Activated naive CD4-positive, alpha-beta T cell (primary cell): ENCODE results near the gene SMAD3.

ENCODE experiments used
- DNase-seq, 4 experiments: peaks; one replicate each; lab custom pipeline; 2025; lab: John Stamatoyannopoulos, UW

The SMAD3 gene

DNA sequence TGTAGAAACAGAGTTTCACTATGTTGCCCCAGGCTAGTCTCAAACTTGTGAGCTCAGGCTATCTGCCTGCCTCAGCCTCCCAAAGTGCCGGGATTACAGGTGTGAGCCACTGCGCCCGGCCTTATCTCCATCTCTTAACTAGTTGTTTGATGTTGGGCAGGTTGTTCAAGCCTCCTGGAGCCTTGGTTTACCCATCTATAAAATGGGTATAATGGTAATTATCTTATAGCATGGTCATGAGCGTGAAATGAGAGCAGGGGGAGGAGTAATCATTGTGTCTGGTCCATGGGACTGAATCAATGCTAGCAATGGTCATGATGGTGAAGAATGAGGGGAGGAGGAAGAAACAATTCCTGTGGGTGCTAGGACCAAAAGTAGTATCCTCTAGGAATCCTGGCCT lies 32.0 kb downstream of the SMAD3 start:
- no peak for DNase-seq

DNA sequence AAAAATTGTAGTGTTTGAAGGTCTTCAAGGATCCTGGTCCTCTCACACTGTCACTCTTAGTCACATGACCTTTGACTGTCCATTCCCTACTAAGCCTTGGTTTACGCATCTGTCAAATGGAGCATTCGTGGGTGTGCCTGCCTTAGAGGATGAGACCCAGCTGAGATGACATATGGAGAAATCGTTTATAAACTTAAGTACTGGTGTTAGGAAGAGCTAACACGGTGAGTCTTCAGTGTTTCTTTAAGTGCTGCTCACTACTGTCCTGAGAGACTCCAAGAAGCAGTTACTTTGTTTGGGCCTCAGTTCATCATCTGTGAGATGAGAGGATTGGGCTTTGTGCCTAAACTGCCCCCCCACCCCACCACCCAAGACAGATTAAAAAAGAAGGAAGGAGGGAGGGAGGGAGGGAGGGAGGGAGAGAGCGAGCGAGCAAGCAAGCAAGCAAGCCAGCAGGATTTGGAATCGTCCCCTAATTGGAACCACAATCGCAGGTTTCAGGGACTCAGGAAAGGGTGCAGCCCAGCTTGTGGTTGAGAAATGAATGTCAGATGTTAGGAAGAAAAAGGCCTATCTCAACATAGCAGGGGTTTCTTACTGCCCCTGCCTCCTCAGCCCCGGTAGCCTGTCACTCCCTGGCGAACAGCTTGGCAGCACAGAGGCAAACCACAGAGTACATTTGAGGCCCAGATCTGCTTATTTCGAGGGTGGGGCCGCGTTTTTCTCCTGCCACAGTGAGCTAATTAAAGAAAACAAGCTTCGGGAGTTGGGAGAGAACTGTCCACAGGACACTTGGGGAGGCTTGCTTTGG lies 32.7 kb downstream of the SMAD3 start:
- no peak for DNase-seq

DNA sequence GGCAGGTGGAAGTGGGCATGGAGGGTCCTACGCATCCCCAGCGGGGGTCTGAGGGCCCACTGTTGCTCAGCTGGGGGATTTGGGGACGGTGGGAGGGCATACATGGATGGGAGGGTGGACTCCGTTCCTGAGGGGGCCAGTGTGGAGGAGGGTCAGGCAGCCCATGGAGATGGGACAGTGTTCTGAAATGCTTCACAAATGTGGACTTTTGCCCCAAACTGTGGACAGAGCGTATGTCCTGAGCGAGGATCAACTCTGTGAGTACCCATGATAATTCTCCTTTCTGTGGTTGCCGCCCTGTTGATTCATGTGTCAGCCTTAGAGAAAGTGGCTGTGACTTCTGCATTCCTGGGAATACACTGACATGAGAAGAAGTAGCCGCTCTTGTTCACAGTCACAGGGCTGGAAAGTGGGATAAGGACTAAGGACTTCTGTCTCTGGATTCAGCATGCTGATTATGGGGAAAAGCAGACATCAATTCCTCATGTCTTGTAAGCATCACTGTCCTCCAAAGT lies 33.4 kb downstream of the SMAD3 start:
- DNase-seq: no peak

DNA sequence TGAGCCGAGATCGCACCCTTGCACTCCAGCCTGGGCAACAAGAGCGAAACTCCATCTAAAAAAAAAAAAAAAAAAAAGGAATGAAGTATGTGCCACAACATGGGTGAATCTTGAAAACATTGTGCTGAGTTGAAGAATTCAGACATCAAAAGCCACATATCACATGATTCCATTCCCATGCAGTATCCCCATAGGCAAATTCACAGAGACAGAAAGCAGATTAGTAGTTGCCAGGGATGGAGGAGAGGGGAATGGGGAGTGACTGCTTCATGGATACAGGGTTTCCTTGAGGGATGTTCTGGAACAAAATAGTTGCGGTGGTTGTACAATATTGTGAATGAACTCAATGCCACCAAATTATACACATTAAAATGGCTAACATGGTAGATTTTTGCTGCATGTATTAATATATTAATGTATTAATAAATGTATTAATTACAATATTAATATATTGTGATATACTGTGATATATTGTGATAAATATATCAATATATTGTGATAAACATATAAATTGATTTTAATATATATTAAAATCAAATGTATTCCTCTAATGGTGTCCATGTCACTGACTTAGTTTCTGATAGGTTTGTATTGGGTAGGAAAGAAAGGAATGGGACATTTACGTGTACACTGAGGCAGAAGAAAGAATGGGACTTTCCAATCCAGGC lies 34.9 kb downstream of the SMAD3 start:
- no peak for DNase-seq

DNA sequence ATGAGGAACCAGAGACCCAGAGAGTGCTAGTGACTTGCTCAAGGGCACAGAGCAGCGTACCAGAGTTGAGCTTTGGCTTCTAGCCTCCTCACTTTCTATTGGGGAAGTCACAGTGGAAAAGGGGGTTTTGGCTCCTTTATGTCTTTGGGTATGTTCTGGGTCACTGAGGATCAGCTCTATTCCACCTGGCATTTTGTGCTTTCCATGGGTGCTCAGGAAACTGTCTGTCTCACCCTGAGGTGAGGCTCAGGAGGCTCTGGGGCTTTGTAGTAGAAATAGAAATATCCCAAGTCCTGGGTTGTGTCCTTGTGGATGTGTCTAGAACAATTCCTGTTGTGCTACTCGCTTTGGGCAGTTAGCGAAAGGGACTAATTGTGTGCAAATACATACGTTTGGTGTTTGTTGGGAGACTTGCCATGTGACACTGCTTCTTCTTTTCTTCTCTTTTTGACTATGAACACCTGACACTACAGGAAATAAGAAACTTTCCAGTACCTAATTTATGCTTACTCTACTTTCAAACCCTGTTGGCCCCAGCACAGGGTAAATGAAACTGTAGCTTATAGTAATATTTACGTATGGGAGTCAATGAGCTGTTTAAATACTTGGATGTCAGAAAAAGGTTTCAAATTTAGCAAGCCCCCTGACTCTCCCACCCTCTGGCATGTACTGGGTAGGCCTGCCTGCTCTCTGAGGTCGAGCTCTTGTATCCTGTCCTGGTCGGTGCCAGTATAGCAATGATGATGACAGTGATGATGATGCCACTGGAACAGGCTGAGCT lies 35.6 kb downstream of the SMAD3 start:
- no peak for DNase-seq

DNA sequence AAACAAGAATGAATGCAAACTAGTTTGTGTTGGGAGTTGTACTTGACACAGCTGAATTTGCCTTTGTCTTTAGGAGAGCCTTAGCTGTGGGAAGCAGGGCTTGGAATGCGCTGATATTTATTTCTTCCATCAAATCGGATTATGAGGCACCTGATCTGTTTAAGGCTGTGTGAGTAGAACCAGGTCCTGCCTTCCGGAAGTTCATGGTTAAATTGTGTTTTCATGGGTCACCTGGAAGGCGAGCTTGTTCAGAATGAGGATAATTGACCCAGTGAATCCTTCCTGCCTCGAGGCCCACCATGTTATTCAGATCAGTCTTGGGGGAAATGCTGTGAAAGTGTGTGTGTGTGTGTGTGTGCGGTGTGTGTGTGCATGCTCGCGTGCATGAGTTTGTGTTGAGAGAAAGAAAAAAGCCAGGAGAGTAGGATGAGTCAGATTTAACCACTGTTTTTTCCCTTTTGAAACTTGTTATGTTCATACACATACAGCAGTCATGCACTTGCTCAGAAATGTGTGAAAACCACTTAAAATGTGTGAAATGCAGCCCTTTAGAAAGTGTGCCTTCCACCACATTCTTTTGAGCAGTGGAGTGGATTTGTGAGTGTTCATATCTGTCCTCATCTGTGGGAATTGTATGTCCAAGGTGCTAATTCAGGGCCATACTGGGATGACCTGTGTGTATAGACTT lies 36.7 kb downstream of the SMAD3 start:
- DNase-seq: peak in 1 of 4 experiments; percentile 22

DNA sequence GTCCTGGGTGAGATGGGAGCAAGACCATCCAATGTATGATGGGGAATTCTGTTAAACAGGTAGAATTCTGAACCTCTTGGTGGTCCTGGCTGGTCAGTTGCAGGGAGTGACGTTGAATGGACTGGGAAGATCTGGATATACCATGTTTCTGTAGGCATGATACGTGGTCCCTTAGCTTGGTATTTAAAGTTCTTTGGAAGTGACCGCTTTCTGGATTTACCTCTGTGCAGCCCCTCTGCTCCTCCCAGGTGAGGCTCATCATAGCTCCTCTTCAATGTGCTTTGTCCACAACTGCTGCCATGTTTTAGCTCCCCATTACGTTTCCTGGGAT lies 37.2 kb downstream of the SMAD3 start:
- DNase-seq: no peak

DNA sequence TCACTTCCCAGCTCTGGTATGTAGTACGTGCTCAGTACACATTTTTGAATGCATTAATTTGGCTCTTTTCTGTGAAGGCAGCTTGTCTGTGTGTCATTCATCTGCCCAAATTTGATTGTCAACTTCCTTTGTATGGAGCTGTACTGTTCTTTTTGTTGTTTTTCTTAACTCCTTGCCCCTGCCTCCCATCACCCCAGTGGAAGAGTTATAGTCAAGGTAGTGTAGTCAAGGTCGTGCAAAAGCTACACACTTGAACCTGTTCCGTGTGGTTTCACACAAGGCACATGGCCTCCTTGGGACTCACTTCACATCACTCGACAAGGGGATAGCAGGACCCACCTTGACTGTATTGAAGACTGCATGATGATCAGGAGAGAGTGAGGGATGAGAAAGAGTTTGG lies 37.6 kb downstream of the SMAD3 start:
- no peak for DNase-seq

DNA sequence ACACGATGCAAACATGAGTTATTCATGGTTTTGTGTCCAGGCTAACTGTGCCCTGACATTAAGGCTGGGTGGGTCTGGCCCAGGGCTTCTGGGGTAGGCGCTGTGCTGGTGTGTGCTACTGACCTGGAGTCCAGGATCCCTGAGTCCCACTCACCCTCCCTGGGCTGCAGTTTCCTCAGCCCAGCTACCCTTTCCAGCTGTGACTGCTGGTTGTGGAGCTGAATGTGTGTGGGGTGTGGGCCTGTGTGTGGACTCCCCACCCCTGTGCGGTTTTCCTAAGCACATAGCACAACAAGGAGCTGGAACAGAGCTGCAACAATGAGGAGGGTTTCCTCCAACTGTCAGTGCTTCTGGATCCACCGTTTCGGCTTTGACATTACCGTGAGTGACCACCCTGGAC lies 38.0 kb downstream of the SMAD3 start:
- DNase-seq: no peak

DNA sequence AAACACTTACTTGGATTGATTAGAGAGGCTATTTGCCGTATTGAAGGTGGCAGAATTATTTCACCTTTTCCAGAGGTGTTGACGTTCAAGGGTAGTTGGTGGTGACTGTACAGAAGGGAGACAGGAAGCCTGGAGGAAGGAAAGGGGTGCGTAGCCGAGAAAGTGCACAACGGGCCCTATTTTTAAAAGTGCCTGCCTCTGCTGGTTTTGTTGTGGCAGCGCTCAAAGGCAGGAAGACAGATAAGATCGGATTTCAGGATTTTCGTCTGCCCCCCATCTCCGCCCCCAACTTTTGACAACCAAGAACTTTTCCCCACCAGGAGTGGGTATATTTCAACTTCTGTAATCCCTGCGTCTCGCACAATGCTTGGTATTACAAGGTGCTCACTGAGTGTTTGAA lies 38.5 kb downstream of the SMAD3 start:
- DNase-seq: peak in 1 of 4 experiments; percentile 6

DNA sequence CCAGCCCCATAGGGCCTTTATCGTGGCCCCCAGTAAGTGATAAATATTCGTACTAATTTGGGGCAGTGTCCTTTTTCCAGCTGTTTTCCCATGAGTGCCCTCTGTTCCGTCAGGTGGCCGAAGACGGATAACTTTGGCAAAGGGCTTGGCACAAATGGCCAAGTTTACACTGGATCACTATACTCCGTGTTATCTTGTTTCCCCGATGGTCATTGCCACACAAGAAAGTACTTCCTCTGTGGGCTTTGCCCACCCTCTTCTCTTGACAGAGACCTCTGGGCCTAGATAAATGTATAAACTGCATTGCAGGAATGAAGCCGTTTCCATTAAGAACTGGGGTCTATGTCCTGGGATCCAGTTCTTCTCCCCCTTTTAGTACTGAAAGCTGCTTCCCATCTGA lies 39.1 kb downstream of the SMAD3 start:
- DNase-seq: no peak

DNA sequence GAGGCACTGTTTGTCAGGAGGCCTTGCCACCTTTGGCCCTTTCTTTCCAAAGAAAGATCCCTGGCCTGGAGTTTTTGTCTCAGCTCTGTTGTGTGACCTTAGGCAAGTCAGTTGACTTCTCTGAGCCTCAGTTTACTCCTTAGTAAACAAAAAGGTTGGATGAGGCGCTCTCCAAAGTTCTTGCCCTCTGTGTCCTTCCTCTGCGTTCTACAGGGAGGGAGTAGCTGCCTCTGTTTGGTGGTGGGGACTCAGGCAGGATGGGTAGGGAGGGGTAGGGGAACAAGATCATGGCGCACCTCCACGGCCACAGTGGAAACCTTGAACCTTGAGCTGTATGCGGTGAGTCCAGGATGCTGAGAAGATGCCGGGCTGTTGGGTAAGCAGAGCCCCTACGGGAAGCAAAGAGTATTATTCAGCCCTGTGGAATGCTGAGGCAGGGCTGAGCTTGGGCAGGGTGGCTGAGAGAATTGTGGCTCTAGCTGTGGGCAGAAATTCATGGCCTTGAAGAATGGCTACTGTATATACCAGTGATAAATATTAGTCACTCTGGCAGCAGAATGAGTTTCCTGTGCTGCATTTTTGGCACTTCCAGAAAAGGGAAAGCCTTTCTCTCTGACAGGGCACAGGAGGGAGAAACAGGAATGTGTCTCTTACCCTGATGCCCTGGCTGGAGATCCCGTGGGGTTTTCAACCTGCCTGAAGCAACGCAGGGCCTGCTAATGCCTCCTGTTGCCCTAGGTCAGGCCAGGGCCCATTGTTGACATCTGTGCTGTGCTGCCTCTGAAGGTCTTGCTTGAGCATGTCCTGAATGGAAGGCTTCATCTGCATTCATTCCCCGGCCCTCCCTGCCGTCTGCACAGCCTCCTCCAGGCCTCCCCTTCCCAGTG lies 39.9 kb downstream of the SMAD3 start:
- no peak for DNase-seq

DNA sequence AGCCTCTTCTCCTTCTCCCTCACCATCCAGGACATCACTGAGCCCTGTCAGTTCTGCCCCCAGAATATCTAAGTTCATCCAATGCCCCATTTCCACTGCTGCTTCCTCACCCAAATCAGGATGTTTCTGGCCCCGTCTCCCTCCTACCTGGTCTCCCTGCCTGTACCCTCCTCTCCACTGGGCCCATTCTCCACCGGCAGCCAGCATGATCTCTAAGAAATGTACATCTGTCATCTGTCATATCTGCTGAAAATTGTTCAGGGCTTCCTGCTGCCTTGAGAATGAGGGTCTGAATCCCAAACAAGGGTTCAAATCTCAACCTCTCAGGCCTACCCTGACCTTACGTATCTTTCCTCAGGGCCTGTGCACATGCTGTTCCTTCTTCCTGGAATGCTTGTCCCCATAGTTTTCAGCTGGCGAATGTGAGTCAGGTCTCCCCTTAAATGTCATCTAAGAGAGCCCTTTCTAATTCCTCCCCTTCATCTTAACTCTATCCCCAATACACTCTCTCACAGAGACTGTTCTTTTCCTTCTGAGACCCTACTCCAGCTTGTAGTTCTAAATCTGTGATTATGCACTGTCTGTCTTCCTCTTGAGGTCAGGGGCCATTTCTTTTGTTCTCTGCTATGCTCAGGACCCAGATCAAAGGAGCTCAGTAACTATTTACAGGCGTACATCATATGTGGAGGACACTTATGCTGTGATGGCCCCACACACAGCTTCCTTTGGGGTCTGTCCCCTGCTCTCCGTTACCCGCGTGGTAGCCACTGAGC lies 40.8 kb downstream of the SMAD3 start:
- no peak for DNase-seq

DNA sequence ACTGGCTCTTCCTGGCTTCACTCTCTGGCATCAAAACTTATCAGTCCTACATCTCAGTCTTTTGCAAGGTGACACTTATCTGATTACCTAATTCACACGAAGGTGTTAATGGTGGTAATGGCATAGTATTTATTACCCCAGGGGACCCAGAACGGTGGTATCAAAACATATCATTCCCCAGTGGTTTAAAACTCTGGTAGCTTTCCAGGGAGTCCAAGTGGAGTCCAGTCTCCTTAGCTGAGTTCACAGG lies 41.3 kb downstream of the SMAD3 start:
- no peak for DNase-seq

DNA sequence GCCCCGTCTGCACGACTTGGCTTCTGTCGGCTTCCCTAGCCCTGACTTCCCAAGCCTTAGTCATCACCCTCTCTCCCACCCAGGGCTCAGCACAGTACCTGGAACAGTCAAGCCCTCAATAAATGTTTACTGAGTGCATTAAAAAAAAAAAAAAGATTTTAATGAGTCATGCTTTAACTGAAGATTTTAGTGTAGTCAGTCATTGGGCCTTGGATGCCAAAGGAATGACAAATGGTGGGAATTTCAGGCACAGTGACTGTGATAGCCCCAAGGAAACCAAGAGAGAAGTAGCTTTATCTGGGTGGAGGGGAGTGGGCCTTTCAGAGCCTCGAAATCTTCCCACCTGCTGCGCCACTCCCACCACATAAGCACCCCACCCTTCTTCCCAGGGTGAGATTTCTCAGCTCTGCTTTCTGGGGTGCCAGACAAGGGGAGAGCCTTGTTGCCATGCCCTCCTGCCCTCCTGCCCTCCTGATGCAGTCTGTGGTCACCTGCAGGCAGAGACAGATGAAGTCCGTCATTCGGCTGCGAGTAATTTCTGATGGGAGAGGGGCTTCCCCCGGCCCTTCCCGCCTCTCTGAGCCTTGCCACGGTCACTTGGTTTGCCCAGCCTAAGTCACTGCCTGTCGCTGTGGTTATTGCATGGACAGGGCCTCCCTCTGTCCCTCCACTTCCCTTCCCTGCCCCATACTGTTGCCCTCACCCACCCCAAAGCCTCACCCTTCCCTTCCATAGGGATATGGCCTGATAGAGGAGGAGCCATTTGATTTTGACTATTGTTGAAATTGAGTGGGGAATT lies 41.8 kb downstream of the SMAD3 start:
- no peak for DNase-seq

DNA sequence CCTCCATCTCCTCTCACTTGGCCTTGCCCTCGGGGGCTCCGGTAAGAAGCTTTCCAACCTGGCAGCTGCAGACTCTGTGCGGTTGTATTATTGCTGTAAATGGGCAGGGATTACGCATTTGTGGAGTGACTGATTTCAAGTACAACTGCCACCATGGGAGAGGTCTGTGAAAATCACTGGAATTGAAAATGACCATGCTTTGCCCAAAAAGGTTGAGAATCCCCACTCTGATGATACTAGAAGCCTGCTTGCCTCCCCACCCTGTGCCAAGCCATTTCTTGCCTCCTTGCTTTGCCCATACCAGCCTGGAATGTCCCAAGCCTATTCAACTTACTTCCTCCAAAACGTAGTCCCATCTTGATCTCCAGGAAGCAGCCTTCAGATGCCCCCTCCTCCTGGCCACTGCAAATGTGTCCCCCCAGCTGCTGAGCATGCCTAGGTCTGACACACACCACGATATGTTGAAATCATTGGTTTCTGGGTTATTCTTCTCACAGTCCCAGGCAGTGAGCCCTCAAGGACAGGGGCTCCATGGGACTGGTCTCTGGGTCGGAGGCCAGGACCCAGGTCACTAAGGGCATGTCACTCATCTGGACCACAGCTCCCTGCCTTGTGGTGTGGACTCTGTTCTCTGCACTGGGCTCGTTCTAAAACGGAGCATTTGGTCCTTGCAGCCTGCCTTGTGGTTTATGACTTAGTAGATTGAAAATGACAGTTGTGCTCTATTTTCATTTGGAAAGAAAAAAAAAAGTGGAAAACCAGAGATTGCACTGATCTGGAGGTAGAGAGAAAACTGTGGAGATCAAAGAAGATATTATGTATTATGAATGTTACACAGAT lies 42.9 kb downstream of the SMAD3 start:
- DNase-seq: no peak

DNA sequence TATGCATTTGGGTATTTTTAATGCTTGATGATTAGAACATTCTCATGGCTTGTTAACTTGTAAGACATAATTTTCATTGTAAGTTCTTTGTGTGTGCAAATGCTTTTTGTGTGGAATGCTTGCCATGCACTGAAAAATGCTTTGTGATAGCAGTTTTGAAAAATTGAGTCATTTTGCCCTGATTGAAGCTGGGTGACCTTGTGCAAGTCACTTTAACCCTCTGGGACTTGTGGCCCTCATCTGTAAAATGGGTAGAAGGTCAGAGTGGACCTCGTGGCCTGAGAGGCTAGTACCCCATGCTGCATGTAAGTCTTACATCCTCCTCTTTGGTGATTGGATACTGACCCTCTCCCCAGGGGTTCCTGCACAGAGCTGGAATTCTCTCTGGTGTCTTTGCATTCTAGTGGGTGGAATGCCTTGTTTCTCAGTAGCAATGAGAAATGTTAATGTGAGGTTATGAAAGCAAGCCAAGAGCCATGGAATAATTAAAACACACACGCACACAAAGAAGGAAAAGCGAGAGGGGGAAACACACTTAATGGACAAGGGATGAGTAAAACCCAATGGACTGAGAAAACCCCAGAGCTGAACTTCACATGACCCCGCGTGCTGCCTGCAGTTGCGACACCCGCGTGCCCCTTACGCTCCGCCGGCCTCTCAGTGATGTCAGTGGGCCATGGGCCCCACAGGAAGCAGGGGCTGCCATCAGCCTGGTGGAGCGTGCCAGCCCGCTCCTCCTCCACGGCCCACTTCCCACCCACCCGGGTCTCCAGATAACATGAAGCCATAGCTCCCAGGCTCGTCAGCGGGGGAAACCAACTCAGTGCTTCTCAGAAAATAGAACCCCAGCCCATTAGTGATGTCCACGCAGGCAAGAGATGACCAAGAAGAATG lies 44.0 kb downstream of the SMAD3 start:
- no peak for DNase-seq

DNA sequence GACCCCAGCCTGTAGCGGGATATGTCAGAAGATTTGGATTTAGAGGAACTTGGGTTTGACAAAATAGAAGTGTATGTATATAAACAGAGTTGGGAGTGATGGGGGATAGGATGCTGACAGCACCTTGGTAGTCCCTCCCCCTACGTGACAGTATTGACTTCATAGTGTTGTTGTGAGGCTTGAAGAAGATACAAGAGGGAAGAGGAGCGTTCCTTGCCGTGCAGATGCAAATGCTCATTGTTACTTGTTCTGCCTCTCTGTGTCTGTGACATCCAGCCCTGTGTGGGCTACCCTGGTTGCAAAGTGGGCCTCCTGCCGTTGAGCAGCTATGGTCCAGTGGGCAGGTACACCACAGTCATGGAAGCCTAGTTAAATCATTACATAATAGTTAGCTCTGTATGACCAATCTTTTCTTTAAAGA lies 45.0 kb downstream of the SMAD3 start:
- DNase-seq: no peak
